ENCODE data around the gene SKIC8. TPM values are rescaled to one million over a fixed set of nuclear protein-coding genes. Genes with fewer than 3 reads are reported as not detected.

The SKIC8 gene
- total and polyA plus RNA-seq, 2 of the 13 experiments (the other 11 are each of a cell fraction or from before 2014, with no cell fraction given) = 69.5 to 70.6 TPM

DNA sequence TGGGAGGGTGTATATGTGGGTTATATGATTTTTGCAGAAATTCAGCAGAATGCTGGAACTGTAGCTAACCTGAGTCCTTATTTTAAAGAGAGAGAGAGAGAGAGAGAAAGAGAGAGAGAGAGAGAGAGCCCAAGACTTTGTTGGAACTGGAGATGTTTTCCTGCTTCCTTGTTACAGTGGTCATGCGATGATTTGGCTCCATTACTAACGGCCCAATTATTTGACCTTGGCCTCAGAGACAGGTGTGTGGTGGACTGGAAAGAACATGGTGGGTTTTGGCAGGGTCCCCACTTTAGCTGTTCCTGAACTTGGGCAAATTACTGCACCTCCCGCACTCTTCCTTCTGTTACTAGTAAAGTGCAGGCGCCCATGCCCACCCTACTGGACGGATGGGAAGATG, 50.3 kb downstream of the SKIC8 start:
- in situ Hi-C loops (cut with HindIII; ENCODE audit: extremely low pct_ligation_motif_present, low pct_unique_long_range_greater_than_20kb) (loop anchor here (25.0 kb wide), 1 partner anchor 287 kb away; no protein-coding TSS in a partner anchor), intact Hi-C loops (cut with micrococcal nuclease; ENCODE audit: unreplicated experiment) (no loop called here)
- no peak overlapping the region for H3K4me3 ChIP-seq (replicated peaks in 1 of 3; ENCODE audit: insufficient read depth in 1 of 3, low read depth in 2 of 3, low read length in 3 of 3)
- CTCF ChIA-PET (ENCODE audit: low intra/inter-chr PET ratio, low total read pairs) = no interaction called here
- no peak overlapping the region for H3K27ac ChIP-seq (ENCODE audit: extremely low read length, insufficient read depth, low read length)
- no peaks in the 10 kb centered on the region for H4K20me1 ChIP-seq (ENCODE audit: insufficient read depth, low read length)
- POLR2A ChIA-PET = no interaction called here
- H3K9me3 ChIP-seq (ENCODE audit: low read length) = no peaks in the 10 kb centered on the region
- H3K4me2 ChIP-seq (ENCODE audit: low read depth, low read length) = no peak overlapping the region
- no peak for FAIRE-seq
- WGBS (ENCODE audit: low lambda C conversion rate) = 57% methylated on average over 4 of the region's 5 CpGs
- no TSS peak for BruUV-seq (replicated peaks)
- no peaks in the 10 kb centered on the region for H3K36me3 ChIP-seq (replicated peaks in 1 of 2; ENCODE audit: control insufficient read depth in 1 of 2, insufficient read depth in 2 of 2, low read length in 2 of 2)
- no peak for ATAC-seq
- H3K79me2 ChIP-seq (ENCODE audit: insufficient read depth, low read length) = no peaks in the 10 kb centered on the region
- no peak overlapping the region for H3K9ac ChIP-seq (ENCODE audit: insufficient read depth, low read depth, low read length)
- no peaks in the 10 kb centered on the region for H3K27me3 ChIP-seq (ENCODE audit: control insufficient read depth in 1 of 2, insufficient read depth in 2 of 2, low read length in 2 of 2)
- TF ChIP-seq HOXA7 (CRISPR knock-in tag; IDR thresholded peaks at IDR 0.05) = no peak
- no peak for TF ChIP-seq GATAD1 (CRISPR knock-in tag; IDR thresholded peaks at IDR 0.05)
- TF ChIP-seq TRAFD1 (CRISPR knock-in tag; IDR thresholded peaks at IDR 0.05; ENCODE audit: borderline replicate concordance) = no peak
- no peak for TF ChIP-seq HMG20A (CRISPR knock-in tag; IDR thresholded peaks at IDR 0.05; ENCODE audit: borderline replicate concordance)
- no peak for TF ChIP-seq MTA3 (CRISPR knock-in tag; IDR thresholded peaks at IDR 0.05)
- no peak for TF ChIP-seq HOMEZ (CRISPR knock-in tag; IDR thresholded peaks at IDR 0.05; ENCODE audit: low read depth)
- TF ChIP-seq ZNF124 (CRISPR knock-in tag; IDR thresholded peaks at IDR 0.05) = no peak
- peaks cover 9% of the 10 kb centered on the region for H3K4me1 ChIP-seq (ENCODE audit: insufficient read depth, low read length)
- DNase-seq (ENCODE audit: low spot score) = no peak
- H2AFZ ChIP-seq (ENCODE audit: low read length) = no peak overlapping the region
